SK-N-SH (cell line): Measurements from ENCODE around the gene RNF169. TPM values are rescaled to one million over a fixed set of nuclear protein-coding genes. Genes with fewer than 3 reads are reported as not detected.

ENCODE experiments used
- CTCF ChIA-PET: fragments of 300-600, 350-600 bp; formaldehyde crosslinking; extraction: SDS; loops from one replicate; lab custom pipeline; 2021; lab: Yijun Ruan, JAX
- POLR2A ChIA-PET: fragments of 350-600 bp; sonication (Branson Sonifier 250); formaldehyde crosslinking; extraction: SDS; loops from one replicate; lab custom pipeline; 2020; ENCODE audit warnings: antibody characterized with exemption, inconsistent platforms; lab: Yijun Ruan, JAX
- DNase-seq: peaks from one replicate; pipeline ENCODE4 v3.0.0; 2012
- H2AFZ ChIP-seq: fragments of 200-600 bp; sonication (generic); 2 replicates; pipeline ENCODE4 v1.8.1; 2016; ENCODE audit warnings: antibody characterized with exemption, mild to moderate bottlenecking, low read depth
- H3F3A ChIP-seq: fragments of 200-600 bp; sonication (generic); replicated peaks from 2 replicates; pipeline ENCODE3; 2016; ENCODE audit warnings: antibody characterized with exemption, mild to moderate bottlenecking; ENCODE audit not compliant: insufficient read depth
- H3K27ac ChIP-seq, 2 experiments: fragments of 200-500 bp in 1 of 2; fragments of 200-600 bp in 1 of 2; sonication (Bioruptor generic) in 1 of 2; sonication (generic), shearing (Covaris generic) in 1 of 2; 2 replicates each; pipeline versions ENCODE4 v1.5.1 to v1.6.1; 2014 to 2016; ENCODE audit warnings: low read depth in 2 of 2, inconsistent platforms in 1 of 2, low read length in 1 of 2, mild to moderate bottlenecking in 1 of 2, mixed read lengths in 1 of 2
- H3K27me3 ChIP-seq: fragments of 200-600 bp; sonication (generic), shearing (Covaris generic); 2 replicates; pipeline ENCODE4 v1.6.1; 2016; ENCODE audit warnings: mixed run types; ENCODE audit not compliant: insufficient read depth
- H3K36me3 ChIP-seq, 2 experiments: fragments of 200-500 bp in 1 of 2; fragments of 200-600 bp in 1 of 2; sonication (Bioruptor generic) in 1 of 2; sonication (generic) in 1 of 2; replicated peaks in 1 of 2; 2 replicates each; pipeline versions ENCODE3 to v1.5.1; 2014 to 2016; ENCODE audit warnings: low read length in 1 of 2, mild to moderate bottlenecking in 1 of 2; ENCODE audit not compliant: insufficient read depth in 2 of 2, control insufficient read depth in 1 of 2
- H3K4me1 ChIP-seq, 2 experiments: fragments of 200-500 bp in 1 of 2; fragments of 200-600 bp in 1 of 2; sonication (Bioruptor generic) in 1 of 2; sonication (generic), shearing (Covaris generic) in 1 of 2; 2 replicates each; pipeline versions ENCODE4 v1.5.1 to v1.6.1; 2014 to 2016; ENCODE audit warnings: low read depth in 1 of 2, low read length in 1 of 2, mixed run types in 1 of 2; ENCODE audit not compliant: insufficient read depth in 2 of 2, control insufficient read depth in 1 of 2
- H3K4me2 ChIP-seq: fragments of 200-600 bp; sonication (generic), shearing (Covaris generic); 2 replicates; pipeline ENCODE4 v1.6.1; 2017; ENCODE audit warnings: mixed run types
- H3K4me3 ChIP-seq, 2 experiments: fragments of 200-500 bp in 1 of 2; fragments of 200-600 bp in 1 of 2; sonication (Bioruptor generic) in 1 of 2; sonication (generic), shearing (Covaris generic) in 1 of 2; 2 replicates each; pipeline versions ENCODE4 v1.5.1 to v1.8.1; 2014 to 2016; ENCODE audit warnings: low read depth in 2 of 2, inconsistent platforms in 1 of 2, low read length in 1 of 2, mild to moderate bottlenecking in 1 of 2, mixed read lengths in 1 of 2, moderate library complexity in 1 of 2
- H3K79me2 ChIP-seq: fragments of 200-600 bp; sonication (generic); 2 replicates; pipeline ENCODE4 v1.8.1; 2017; ENCODE audit warnings: mild to moderate bottlenecking; ENCODE audit not compliant: insufficient read depth
- H3K9ac ChIP-seq: fragments of 200-600 bp; sonication (generic); 2 replicates; pipeline ENCODE4 v1.6.1; 2017; ENCODE audit warnings: mixed run types
- H3K9me2 ChIP-seq: fragments of 200-600 bp; sonication (generic); 2 replicates; pipeline ENCODE4 v1.6.1; 2017; ENCODE audit warnings: mixed run types
- H3K9me3 ChIP-seq: fragments of 200-600 bp; sonication (generic); 2 replicates; pipeline ENCODE4 v1.6.1; 2017; ENCODE audit warnings: mixed run types, mild to moderate bottlenecking, moderate library complexity
- H4K20me1 ChIP-seq: fragments of 200-600 bp; sonication (generic); 2 replicates; pipeline ENCODE4 v1.6.1; 2017; ENCODE audit warnings: mild to moderate bottlenecking, mixed run types; ENCODE audit not compliant: insufficient read depth
- CHD2 ChIP-seq: fragments of 150-350 bp; IDR thresholded peaks from 2 replicates; pipeline ENCODE4 v1.6.1; 2018; ENCODE audit warnings: low read length; ENCODE audit not compliant: partially characterized antibody
- CTCF ChIP-seq: fragments of 200-600 bp; sonication (generic); IDR thresholded peaks from 2 replicates; pipeline ENCODE4 v1.6.1; 2017; ENCODE audit warnings: antibody characterized with exemption, mild to moderate bottlenecking, moderate library complexity
- ELF1 ChIP-seq: IDR thresholded peaks from 2 replicates; pipeline ENCODE4 v1.4.0; 2012
- FOSL2 ChIP-seq: IDR thresholded peaks from 2 replicates; pipeline ENCODE4 v1.4.0; 2012; ENCODE audit warnings: low read depth, mild to moderate bottlenecking, moderate library complexity, borderline replicate concordance
- FOXM1 ChIP-seq: IDR thresholded peaks from 2 replicates; pipeline ENCODE4 v1.4.0; 2012; ENCODE audit warnings: low read depth, mild to moderate bottlenecking
- GATA2 ChIP-seq: sonication (generic); formaldehyde crosslinking; IDR thresholded peaks from 2 replicates; pipeline ENCODE4 v1.5.0; 2020; ENCODE audit warnings: mild to moderate bottlenecking, missing genetic modification reagents
- JUND ChIP-seq: IDR thresholded peaks from 2 replicates; pipeline ENCODE4 v1.4.0; 2012
- MEF2A ChIP-seq: IDR thresholded peaks from 2 replicates; pipeline ENCODE4 v1.4.0; 2012; ENCODE audit warnings: low read depth, borderline replicate concordance
- NFIC ChIP-seq: IDR thresholded peaks from 2 replicates; pipeline ENCODE4 v1.4.0; 2012; ENCODE audit warnings: borderline replicate concordance
- NRF1 ChIP-seq: IDR thresholded peaks from 2 replicates; pipeline ENCODE4 v1.6.1; 2012; ENCODE audit warnings: low read depth, mild to moderate bottlenecking, low read length
- SMC3 ChIP-seq: IDR thresholded peaks from 2 replicates; pipeline ENCODE4 v1.6.1; 2012; ENCODE audit warnings: low read depth, low read length, improper control_type of control experiment
- TAF1 ChIP-seq: IDR thresholded peaks from 2 replicates; pipeline ENCODE4 v1.6.1; 2012; ENCODE audit warnings: low read depth, mild to moderate bottlenecking, low read length, moderate library complexity, borderline replicate concordance
- TCF12 ChIP-seq: IDR thresholded peaks from 2 replicates; pipeline ENCODE4 v1.4.0; 2012
- TEAD4 ChIP-seq: IDR thresholded peaks from 2 replicates; pipeline ENCODE4 v1.4.0; 2012; ENCODE audit warnings: mild to moderate bottlenecking, borderline replicate concordance; ENCODE audit not compliant: insufficient read depth
- YY1 ChIP-seq: IDR thresholded peaks from 2 replicates; pipeline ENCODE4 v1.4.0; 2012; ENCODE audit warnings: low read depth, mild to moderate bottlenecking
- ZBTB33 ChIP-seq: IDR thresholded peaks from 2 replicates; pipeline ENCODE4 v1.4.0; 2012; ENCODE audit warnings: low read depth, borderline replicate concordance
- WGBS: methylation state at CpG from one replicate; pipeline ENCODE4 v1.1.6; 2017; ENCODE audit warnings: low lambda C conversion rate; 5-methylcytosine and 5-hydroxymethylcytosine counted together
- polyA plus RNA-seq, 3 experiments: library from polyadenylated mRNA; depleted of rRNA; stranded (reverse); fragments of >200 nt; gene quantifications; 2 replicates each; pipeline ENCODE4 v1.2.3, GENCODE V29; 2012
- TF ChIP-seq, protein P1 (sequence below): IDR thresholded peaks from 2 replicates; pipeline ENCODE4 v1.4.0; 2012; ENCODE audit warnings: low read depth, borderline replicate concordance

Gene RNF169
- polyA plus RNA-seq, 1 of the 3 experiments (the other 2 are of a cell fraction), result 2.2 TPM

DNA sequence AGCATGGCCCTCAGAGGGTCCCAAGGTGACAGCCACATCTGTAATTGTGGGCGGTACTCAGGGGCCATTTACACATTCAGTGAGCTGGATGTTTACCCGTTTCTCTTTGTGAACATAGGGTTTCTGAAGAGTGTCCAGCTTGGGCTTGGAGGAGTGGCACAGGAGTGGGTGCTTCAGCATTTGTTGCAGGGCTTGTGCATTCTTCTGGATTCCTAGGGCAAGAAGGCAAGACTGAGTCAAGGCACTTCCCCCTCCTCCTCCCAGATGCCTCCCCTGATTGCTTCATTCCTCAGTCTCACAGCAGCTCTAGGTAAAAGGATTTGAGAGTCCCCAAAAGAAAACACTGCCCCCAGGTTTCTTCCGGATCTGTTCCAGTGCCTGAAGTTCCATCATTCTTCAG is 95.4 kb downstream of the RNF169 start:
- no peak overlapping the region for H3K4me2 ChIP-seq
- H3F3A ChIP-seq, result peaks cover 16% of the 10 kb centered on the region
- 100% methylated on average over 1 of the region's 3 CpGs for WGBS
- no peaks in the 10 kb centered on the region for H4K20me1 ChIP-seq
- 0 out of 4 replicates have a peak, but pooled peaks cover 0 to 2% of the 10 kb centered on the region in 2 experiments for H3K4me1 ChIP-seq
- H3K27ac ChIP-seq, result no peak overlapping the region
- H3K79me2 ChIP-seq, result no peaks in the 10 kb centered on the region
- peaks cover 48 to 89% of the 10 kb centered on the region in 2 experiments for H3K36me3 ChIP-seq
- no peak overlapping the region for H3K9ac ChIP-seq
- no peak overlapping the region for H2AFZ ChIP-seq
- no peak overlapping the region for H3K4me3 ChIP-seq
- H3K27me3 ChIP-seq, result no peaks in the 10 kb centered on the region
- no peak for TF ChIP-seq NFIC
- TF ChIP-seq ZBTB33, result no peak
- TF ChIP-seq TAF1, result no peak
- TF ChIP-seq GATA2 (CRISPR knock-in tag), result no peak
- TF ChIP-seq YY1, result no peak
- TF ChIP-seq MEF2A, result no peak
- no peak for TF ChIP-seq ELF1
- no peak for TF ChIP-seq SMC3
- no peak for TF ChIP-seq CHD2
- no peak for TF ChIP-seq TCF12
- TF ChIP-seq JUND, result no peak
- no peak for TF ChIP-seq TEAD4
- TF ChIP-seq FOSL2, result no peak
- TF ChIP-seq NRF1, result no peak
- TF ChIP-seq, protein P1, sequence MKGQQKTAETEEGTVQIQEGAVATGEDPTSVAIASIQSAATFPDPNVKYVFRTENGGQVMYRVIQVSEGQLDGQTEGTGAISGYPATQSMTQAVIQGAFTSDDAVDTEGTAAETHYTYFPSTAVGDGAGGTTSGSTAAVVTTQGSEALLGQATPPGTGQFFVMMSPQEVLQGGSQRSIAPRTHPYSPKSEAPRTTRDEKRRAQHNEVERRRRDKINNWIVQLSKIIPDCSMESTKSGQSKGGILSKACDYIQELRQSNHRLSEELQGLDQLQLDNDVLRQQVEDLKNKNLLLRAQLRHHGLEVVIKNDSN, result no peak
- TF ChIP-seq FOXM1, result no peak
- no peak for TF ChIP-seq CTCF
- TF ChIP-seq, all 33 proteins: peak for 0
- H3K9me3 ChIP-seq, result no peaks in the 10 kb centered on the region
- DNase-seq, result no peak
- H3K9me2 ChIP-seq, result no peaks in the 10 kb centered on the region
- CTCF ChIA-PET, result no interaction called here
- POLR2A ChIA-PET, result no interaction called here
